ENCODE measurements around the gene OR10AD1. TPM values are rescaled to one million over a fixed set of nuclear protein-coding genes. Genes with fewer than 3 reads are reported as not detected.

OR10AD1 gene
- polyA plus RNA-seq, 1 donor (not counting 4 experiments of a cell fraction or from before 2014, with no cell fraction given): not detected

GRCh38 chr12:48185181-48185919 is 17.7 kb downstream of the OR10AD1 start:
- Histone ChIP-seq H3K9me3 (ENCODE audit: control insufficient read depth, low read depth, low read length) (no peaks in the 10 kb centered on the region), H3K9me1 (ENCODE audit: control insufficient read depth, extremely low read depth, insufficient read depth, low read length) (no peaks in the 10 kb centered on the region), H2AFZ (ENCODE audit: control insufficient read depth, low read length) (no peak overlapping the region), H3K4me1 (ENCODE audit: control insufficient read depth, extremely low read depth, insufficient read depth, low read length) (peaks cover 14% of the 10 kb centered on the region), H4K20me1 (ENCODE audit: control insufficient read depth, extremely low read depth, insufficient read depth, low read length) (no peaks in the 10 kb centered on the region), H3K27ac (ENCODE audit: control insufficient read depth, insufficient read depth, low read length) (no peak overlapping the region), H3K4me2 (ENCODE audit: control insufficient read depth, extremely low read depth, insufficient read depth, low read depth, low read length) (peak overlapping the region; percentile 44), H3K27me3 (ENCODE audit: control insufficient read depth, extremely low read depth, insufficient read depth, low read length) (peaks cover 56% of the 10 kb centered on the region), H3K36me3 (ENCODE audit: control insufficient read depth in 2 of 2, extremely low read depth in 1 of 2, insufficient read depth in 2 of 2, low read length in 2 of 2) (no peaks in the 10 kb centered on the region), H3K9ac (ENCODE audit: control insufficient read depth, extremely low read depth, insufficient read depth, low read length) (no peak overlapping the region), H3K79me2 (ENCODE audit: control insufficient read depth, insufficient read depth, low read length) (no peaks in the 10 kb centered on the region), H3K4me3 (ENCODE audit: control insufficient read depth in 2 of 3, extremely low read depth in 1 of 3, insufficient read depth in 2 of 3, low read depth in 1 of 3, low read length in 3 of 3) (peak overlapping the region in 1 of 3 experiments; percentile 55)
- no peak for DNase-seq (ENCODE audit: low read depth, low spot score)
- peak; percentile 5 for FAIRE-seq
- TF ChIP-seq, protein P1, sequence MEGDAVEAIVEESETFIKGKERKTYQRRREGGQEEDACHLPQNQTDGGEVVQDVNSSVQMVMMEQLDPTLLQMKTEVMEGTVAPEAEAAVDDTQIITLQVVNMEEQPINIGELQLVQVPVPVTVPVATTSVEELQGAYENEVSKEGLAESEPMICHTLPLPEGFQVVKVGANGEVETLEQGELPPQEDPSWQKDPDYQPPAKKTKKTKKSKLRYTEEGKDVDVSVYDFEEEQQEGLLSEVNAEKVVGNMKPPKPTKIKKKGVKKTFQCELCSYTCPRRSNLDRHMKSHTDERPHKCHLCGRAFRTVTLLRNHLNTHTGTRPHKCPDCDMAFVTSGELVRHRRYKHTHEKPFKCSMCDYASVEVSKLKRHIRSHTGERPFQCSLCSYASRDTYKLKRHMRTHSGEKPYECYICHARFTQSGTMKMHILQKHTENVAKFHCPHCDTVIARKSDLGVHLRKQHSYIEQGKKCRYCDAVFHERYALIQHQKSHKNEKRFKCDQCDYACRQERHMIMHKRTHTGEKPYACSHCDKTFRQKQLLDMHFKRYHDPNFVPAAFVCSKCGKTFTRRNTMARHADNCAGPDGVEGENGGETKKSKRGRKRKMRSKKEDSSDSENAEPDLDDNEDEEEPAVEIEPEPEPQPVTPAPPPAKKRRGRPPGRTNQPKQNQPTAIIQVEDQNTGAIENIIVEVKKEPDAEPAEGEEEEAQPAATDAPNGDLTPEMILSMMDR (optimal IDR thresholded peaks at IDR 0.05 in 1 of 3, IDR thresholded peaks at IDR 0.05 in 1 of 3, conservative IDR thresholded peaks at IDR 0.05 in 1 of 3; ENCODE audit: extremely low read depth in 1 of 3, insufficient read depth in 2 of 3, low read length in 3 of 3): no peak
- no peak for TF ChIP-seq EZH2 (IDR thresholded peaks at IDR 0.05; ENCODE audit: low read length)
- dilution Hi-C loops (cut with MboI; ENCODE audit: extremely low pct_ligation_motif_present, low sequenced_read_pairs): no loop called here

- Histone ChIP-seq H3K4me2 (ENCODE audit: control insufficient read depth, extremely low read depth, insufficient read depth, low read depth, low read length) (peak overlapping the region; percentile 44), H3K9ac (ENCODE audit: control insufficient read depth, extremely low read depth, insufficient read depth, low read length) (no peak overlapping the region), H3K4me1 (ENCODE audit: control insufficient read depth, extremely low read depth, insufficient read depth, low read length) (peaks cover 14% of the 10 kb centered on the region), H3K27ac (ENCODE audit: control insufficient read depth, insufficient read depth, low read length) (no peak overlapping the region), H3K36me3 (ENCODE audit: control insufficient read depth in 2 of 2, extremely low read depth in 1 of 2, insufficient read depth in 2 of 2, low read length in 2 of 2) (no peaks in the 10 kb centered on the region), H3K9me3 (ENCODE audit: control insufficient read depth, low read depth, low read length) (no peaks in the 10 kb centered on the region), H4K20me1 (ENCODE audit: control insufficient read depth, extremely low read depth, insufficient read depth, low read length) (no peaks in the 10 kb centered on the region), H3K4me3 (ENCODE audit: control insufficient read depth in 2 of 3, extremely low read depth in 1 of 3, insufficient read depth in 2 of 3, low read depth in 1 of 3, low read length in 3 of 3) (peak overlapping the region in 2 of 3 experiments; percentile 30 to 55), H3K9me1 (ENCODE audit: control insufficient read depth, extremely low read depth, insufficient read depth, low read length) (no peaks in the 10 kb centered on the region), H2AFZ (ENCODE audit: control insufficient read depth, low read length) (peak overlapping the region; percentile 35), H3K79me2 (ENCODE audit: control insufficient read depth, insufficient read depth, low read length) (no peaks in the 10 kb centered on the region), H3K27me3 (ENCODE audit: control insufficient read depth, extremely low read depth, insufficient read depth, low read length) (peaks cover 56% of the 10 kb centered on the region)
- FAIRE-seq (no peak), DNase-seq (ENCODE audit: low read depth, low spot score) (no peak)
- dilution Hi-C loops (cut with MboI; ENCODE audit: extremely low pct_ligation_motif_present, low sequenced_read_pairs): no loop called here
- TF ChIP-seq EZH2 (IDR thresholded peaks at IDR 0.05; ENCODE audit: low read length): peak; percentile 88
- TF ChIP-seq, protein P1 (optimal IDR thresholded peaks at IDR 0.05 in 1 of 3, IDR thresholded peaks at IDR 0.05 in 1 of 3, conservative IDR thresholded peaks at IDR 0.05 in 1 of 3; ENCODE audit: extremely low read depth in 1 of 3, insufficient read depth in 2 of 3, low read length in 3 of 3): no peak
Measured at GRCh38 chr12:48184549-48184922, 18.6 kb downstream of the OR10AD1 start.

All from keratinocyte (primary cell).